GM18858 (cell line): ENCODE results near the gene NFX1.

Experiments used
- ATAC-seq: cut with Tn5 transposase; IDR thresholded peaks from one replicate; pipeline ENCODE4 v1.9.1; 2021; ENCODE audit not compliant: unreplicated experiment

NFX1 gene

DNA sequence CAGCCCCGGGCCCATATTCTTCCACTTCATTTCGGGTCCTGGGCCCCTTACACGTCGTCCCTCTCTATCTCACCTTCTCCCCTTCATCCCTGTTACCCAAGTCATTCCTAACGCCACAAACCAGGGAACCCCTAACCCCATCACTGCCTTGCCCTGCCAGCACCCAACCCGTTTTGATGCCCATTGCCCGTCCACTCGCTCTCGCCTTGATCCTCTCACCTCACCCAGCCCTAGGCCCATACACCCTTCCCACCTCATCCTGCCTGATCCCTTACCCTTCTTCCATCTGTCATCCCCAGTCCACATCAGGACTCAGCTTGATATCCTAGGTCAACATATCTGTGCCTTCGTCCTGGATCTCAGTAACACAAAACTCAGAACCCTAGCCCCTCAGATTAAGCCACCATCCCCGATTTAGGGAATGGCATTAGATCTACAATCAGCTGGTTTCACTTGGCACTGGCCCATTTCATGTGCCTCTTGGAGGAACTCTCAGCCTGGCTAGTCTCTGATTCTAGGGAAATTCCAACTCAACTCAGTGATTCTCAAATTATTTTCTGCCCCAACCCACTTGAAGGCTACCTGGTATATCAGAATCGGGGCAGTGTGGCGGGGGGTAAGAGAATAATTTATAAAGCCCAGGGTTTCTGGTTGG lies 25.0 kb upstream of the NFX1 start:
- no peak for ATAC-seq

GRCh38 chr9:33267151-33267767 lies 23.1 kb upstream of the NFX1 start:
- ATAC-seq, result no peak

DNA sequence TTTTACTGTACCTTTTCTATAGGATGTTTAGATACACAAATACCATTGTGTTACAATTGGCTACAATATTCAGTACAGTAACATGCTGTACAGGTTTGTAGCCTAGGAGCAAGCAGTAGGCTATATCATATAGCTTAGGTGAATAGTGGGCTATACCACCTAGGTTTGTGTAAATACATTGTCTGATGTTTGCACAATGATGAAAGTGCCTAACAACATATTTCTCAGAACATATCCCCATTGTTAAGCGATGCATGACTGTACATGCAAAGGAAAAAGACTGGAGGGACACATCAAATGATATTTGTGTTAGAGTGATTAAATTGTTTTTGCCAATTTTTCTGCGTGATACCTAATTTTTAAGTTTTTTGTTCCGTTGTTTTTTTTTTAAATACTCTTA lies 20.2 kb upstream of the NFX1 start:
- ATAC-seq, result no peak

DNA sequence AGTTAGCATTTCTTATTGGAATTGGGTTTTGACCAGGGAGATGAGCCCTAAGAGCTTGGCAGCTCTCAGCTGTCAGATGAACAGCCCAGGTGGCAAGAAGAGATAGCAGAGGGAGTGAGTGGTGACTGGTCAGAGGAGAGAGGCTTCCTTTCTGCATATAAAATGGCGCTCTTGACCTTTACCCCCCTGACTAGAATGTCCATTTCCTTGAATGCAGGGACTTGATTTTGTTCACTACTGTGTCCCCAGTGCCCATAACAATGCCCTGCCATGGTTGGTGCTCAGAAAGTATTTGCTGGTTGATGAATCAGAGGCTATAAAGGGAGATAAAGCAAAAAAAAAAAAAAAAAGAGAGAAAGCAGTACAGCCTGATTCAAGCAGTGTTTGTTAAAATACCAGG lies 18.3 kb upstream of the NFX1 start:
- no peak for ATAC-seq

- no peak for ATAC-seq
Measured at GRCh38 chr9:33273266-33273971, 16.9 kb upstream of the NFX1 start.

- ATAC-seq, result no peak
Measured at GRCh38 chr9:33273972-33274328, 16.4 kb upstream of the NFX1 start.

DNA sequence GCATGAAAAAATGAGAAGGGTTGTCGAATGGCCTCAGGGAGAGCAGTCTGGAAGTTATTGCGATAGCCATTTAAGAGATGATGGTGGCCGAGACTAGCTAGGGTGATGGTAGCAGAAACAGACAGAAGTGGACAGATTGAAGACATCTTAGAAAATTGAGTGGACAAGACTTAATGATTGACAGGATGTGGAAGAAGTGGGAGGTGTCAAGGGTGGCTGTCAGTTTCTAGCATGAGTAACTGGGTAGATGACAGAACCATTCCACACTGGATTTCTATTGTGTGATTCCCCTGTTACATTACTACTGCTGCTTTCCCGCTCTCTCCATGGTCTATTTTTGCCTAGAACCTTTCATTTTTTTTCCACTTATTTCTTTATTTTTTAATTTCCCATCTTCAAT lies 12.8 kb upstream of the NFX1 start:
- ATAC-seq, result no peak

- ATAC-seq, result no peak
Measured at GRCh38 chr9:33285502-33285901, 4.8 kb upstream of the NFX1 start.

GRCh38 chr9:33287087-33287490 lies 3.2 kb upstream of the NFX1 start:
- ATAC-seq, result no peak

DNA sequence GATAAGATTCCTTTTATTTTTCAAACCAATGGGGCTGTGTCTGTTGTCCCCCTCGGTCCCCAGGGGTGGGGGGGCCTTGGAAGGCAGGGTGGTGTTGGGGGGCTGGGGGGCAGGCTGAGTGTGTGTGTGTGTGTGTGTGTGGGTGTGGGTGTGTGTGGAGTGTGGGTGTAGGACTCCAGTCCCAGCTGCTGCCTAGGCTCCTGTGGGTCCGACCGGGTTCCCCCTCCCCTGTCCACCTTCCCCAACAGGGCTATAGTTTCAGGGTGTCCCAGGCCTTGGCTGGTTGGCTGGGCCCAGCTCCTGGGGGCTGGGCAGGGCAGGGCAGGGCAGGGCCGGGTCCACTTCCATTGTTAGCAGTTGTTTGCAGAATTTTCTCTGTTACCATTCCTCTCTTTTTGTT lies 2.1 kb upstream of the NFX1 start:
- ATAC-seq, result no peak

DNA sequence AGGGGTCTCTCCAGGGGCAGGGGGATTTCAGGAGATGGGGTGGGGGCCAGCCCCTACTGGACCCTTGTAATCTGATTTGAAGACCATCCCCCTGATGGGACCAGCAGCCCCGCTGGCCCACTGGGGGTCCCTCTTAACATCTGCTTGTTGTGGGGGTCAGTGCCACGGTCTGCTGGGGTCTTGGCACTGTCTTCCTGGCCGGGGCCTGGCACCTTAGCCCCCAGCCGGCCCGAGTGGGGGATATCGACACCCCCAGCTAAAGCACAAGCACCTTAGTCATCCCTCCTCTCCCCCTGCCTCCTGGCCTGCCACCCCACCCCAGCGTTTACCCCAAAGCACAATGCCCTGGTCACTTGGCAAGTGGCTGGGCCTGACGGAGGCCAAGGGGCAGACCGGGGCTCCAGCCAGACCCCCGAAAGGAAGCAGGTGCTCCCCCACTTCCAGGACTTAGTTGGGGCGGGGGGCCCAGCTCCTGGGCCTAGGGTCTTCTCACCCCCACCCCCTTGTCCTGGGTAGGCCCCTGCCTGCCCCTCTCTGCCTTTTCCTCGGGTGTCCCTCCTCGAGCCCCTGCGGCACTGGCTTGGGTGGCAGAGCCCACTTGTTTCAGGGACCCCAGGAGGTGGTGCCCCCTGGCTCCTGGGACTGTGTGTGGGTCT lies 1.4 kb upstream of the NFX1 start:
- no peak for ATAC-seq

DNA sequence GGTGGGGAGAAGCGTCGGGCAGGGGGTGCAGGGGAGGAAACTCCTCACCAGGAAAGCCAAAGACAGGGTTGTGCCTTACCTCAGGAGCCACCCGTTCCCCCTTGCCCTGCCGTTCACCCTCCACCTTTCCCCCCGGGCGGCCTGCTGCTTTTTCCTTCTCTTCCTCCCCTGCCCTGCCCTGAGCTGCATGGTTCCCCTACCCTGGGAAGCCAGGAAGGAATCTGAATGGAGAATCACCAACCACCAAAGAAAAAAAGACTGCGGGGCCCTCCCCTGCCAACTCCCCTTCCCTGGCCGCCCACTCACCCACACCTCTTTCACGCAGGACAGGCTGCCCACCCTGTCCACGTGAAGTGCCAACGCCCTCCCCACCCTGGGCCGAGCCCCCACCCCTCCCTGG lies 820 bp upstream of the NFX1 start:
- ATAC-seq, result no peak

- ATAC-seq, result no peak
Measured at GRCh38 chr9:33289936-33290246, 425 bp upstream of the NFX1 start.

GRCh38 chr9:33291031-33291397 lies 698 bp downstream of the NFX1 start:
- no peak for ATAC-seq

GRCh38 chr9:33291901-33292300 lies 1.6 kb downstream of the NFX1 start:
- ATAC-seq, result no peak

- ATAC-seq, result no peak
Measured at GRCh38 chr9:33293782-33294181, 3.5 kb downstream of the NFX1 start.

DNA sequence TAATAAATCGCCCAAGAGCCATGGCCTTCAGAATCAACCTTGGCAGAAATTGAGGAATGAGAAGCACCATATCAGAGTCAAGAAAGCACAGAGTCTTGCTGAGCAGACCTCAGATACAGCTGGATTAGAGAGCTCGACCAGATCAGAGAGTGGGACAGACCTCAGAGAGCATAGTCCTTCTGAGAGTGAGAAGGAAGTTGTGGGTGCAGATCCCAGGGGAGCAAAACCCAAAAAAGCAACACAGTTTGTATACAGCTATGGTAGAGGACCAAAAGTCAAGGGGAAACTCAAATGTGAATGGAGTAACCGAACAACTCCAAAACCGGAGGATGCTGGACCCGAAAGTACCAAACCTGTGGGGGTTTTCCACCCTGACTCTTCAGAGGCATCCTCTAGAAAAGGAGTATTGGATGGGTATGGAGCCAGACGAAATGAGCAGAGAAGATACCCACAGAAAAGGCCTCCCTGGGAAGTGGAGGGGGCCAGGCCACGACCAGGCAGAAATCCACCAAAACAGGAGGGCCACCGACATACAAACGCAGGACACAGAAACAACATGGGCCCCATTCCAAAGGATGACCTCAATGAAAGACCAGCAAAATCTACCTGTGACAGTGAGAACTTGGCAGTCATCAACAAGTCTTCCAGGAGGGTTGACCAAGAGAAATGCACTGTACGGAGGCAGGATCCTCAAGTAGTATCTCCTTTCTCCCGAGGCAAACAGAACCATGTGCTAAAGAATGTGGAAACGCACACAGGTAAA lies 4.5 kb downstream of the NFX1 start:
- ATAC-seq, result no peak

DNA sequence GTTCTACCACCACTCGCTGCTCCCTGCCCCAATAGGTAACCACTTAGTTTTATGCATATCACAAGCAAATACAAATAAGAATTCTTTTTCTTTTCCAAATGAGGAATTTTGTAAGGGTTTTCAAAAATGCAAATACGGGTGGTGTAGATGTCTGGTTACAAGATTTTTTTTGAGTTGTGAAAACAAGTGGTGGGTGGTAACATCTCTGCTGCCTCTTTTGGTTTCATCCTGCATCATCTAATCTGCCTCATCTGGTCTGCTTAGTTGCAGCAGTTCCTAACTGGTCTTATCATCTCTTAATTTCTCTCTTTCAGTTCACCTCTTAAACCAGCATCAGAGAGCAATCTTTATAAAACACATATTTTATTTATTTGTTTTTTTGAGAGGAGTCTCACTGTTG lies 5.3 kb downstream of the NFX1 start:
- peak; percentile 42 for ATAC-seq

DNA sequence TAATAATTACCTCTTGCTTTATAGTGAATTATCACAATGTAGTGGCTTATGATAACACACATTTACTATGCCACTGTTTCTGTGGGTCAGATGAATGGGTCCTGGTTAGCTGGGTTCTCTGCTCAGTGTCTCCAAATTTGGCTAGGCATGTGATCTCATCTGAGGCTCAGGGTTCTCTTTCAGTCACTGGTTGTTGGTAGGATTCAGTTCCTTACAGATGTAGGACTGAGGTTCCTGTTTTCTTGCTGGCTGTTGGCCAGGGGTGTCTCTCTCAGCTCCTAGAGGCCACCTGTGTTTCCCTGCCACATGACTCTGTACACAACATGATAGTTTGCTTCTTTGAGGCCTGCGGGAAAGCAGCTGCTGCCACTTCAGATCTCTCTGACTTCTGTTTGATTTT lies 7.1 kb downstream of the NFX1 start:
- ATAC-seq, result peak; percentile 93

- ATAC-seq, result no peak
Measured at GRCh38 chr9:33300546-33300945, 10.2 kb downstream of the NFX1 start.

GRCh38 chr9:33304362-33304761 lies 14.0 kb downstream of the NFX1 start:
- ATAC-seq, result no peak

GRCh38 chr9:33306037-33306436 lies 15.7 kb downstream of the NFX1 start:
- no peak for ATAC-seq
